Ramos (cell line): ENCODE data around the gene LCN2.

Experiments
- in situ Hi-C: fragments of 300-500 bp; cut with MboI; formaldehyde crosslinking; loops from one replicate; pipeline ENCODE4 v1.14.3; 2022; ENCODE audit warnings: low sequenced_read_pairs; ENCODE audit not compliant: unreplicated experiment

The LCN2 gene

GRCh38 chr9:128114326-128115186 is 34.7 kb upstream of the LCN2 start:
- in situ Hi-C loops = no loop called here

DNA sequence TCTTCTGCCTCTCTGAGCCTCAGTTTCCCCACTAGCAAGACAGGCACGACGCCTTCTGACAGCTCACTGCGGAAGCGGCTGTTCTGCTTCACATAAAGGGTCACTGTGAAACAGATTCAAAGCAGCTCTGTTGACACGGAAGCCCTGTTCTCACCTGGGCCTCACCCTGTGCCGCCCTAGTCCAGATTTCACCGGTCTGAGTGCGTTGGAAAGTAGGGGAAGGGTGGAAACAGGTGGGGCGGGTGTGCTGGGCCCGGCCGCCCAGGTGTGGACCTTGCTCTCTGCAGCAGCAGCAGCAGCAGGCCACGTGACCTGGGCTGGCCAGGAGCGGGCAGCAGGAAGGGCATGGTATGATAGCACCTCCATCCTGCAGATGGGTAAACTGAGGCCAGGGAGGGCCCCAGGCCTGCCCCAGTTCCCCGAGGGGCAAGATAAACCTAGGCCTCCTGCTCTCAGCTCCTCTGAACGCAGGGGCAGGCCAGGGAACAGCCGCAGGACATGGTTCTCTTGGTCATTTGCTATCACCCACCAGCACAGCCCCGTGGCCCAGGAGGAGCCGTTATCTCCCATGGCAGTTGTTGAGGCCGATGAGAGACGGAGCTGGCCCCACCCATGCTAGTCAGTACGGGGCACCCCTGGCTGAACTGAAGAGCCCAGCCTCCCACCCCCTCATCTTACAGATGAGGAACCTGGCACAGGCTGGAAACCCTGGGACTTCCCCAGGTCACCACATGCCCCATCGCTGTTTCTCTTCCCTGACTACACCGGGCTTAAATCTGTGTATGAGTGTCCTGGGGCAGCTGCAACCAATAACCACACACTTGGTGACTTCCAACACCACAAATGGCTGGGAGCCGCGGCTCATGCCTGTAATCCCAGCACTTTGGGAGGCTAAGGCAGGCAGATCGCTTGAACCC is 33.8 kb upstream of the LCN2 start:
- in situ Hi-C loops = no loop called here

GRCh38 chr9:128116104-128117083 is 32.9 kb upstream of the LCN2 start:
- in situ Hi-C loops = no loop called here

GRCh38 chr9:128117613-128118471 is 31.4 kb upstream of the LCN2 start:
- in situ Hi-C loops = no loop called here

GRCh38 chr9:128118472-128118857 is 30.8 kb upstream of the LCN2 start:
- in situ Hi-C loops = no loop called here

- in situ Hi-C loops = no loop called here
Observed at GRCh38 chr9:128118971-128119665, 30.1 kb upstream of the LCN2 start.

- in situ Hi-C loops = no loop called here
Observed at GRCh38 chr9:128120061-128120740, 29.1 kb upstream of the LCN2 start.

DNA sequence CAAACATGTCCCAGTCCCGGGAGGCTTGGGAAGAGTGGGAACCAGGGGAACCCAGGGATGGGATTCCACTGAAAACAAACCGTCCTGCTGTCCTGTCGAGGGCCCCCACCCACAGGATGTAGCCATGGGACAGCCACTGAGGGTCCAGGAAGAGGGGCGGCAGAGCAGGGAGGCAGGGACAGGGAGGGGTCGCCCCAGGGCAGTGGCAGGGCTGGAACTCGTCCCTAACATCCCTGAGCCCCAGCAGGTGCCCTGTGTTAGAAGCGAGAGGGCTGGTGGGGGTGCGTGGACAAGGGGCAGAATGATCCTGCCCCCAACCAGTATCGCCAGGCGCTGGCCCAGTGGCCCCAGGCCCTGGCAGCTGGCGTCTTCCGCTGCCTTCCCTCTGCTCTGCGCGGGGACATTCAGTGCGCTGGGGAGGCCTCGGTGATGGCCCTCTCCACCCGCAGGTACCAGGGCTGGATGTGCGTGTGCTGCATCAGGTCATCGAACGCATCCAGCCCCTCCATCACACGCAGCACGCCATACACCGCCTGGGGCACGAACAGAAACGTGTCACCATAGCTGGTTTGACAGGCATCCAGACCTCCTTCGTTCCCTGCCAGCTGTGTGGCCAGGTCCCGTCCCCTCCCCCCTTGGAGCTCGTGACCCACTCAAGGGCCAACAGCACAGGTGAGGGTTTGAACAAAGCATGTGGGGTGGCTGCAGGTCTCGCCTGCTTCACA is 28.4 kb upstream of the LCN2 start:
- in situ Hi-C loops = no loop called here

GRCh38 chr9:128121466-128121810 is 27.8 kb upstream of the LCN2 start:
- in situ Hi-C loops = no loop called here

- in situ Hi-C loops = no loop called here
Observed at GRCh38 chr9:128121924-128122808, 27.1 kb upstream of the LCN2 start.

DNA sequence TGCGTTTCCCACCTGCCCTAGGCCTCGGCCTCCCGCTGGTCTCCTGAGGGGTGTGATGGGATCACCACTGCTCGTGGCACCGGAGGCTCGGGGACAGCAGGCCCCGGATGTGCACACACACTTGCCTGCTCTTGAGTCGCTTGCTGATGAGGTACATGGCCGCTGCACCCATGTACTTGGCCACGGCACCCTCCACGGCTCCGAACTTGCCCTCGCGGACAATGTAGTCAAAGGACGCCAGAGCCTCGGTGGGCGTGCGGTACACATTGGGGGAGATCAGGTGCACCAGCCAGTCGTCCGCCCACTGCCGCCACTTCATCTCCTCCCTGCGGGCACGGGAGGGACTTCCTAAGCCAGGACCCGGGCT is 26.5 kb upstream of the LCN2 start:
- in situ Hi-C loops = no loop called here

DNA sequence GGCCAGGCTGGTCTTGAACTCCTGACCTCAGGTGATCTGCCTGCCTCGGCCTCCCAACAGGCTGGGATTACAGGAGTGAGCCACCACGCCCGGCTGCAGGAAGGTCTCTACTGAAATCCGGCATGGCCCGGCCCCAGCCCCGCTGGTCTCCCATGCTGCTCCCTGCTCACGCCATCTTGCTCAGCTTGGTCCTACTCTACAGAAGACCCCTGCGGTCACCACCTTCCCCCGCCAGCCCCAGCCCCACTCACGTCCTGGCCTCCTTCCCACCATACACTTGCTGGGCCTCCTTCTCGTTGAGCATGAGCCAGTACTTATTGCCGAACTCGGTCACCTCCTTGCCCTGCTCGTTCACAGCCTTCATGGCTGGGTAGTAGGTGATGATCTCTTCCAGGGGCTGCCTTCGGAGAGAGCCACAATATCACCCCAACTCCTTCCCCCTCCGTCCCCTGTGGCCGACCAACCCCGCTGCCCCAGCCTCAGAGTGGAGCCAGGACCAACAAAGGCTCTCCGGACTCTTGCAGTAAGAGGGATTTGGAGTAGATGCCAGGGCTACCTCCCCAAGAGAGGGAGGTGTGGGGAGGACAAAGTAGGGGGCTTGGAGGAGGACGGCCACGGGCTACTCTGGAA is 25.7 kb upstream of the LCN2 start:
- in situ Hi-C loops = no loop called here

- in situ Hi-C loops = no loop called here
Observed at GRCh38 chr9:128124451-128124850, 24.8 kb upstream of the LCN2 start.

- in situ Hi-C loops = no loop called here
Observed at GRCh38 chr9:128124873-128125579, 24.2 kb upstream of the LCN2 start.

- in situ Hi-C loops = no loop called here
Observed at GRCh38 chr9:128125580-128126354, 23.5 kb upstream of the LCN2 start.
